Mesenchymal stem cell (in vitro differentiated cells and primary cell): ENCODE results near the gene CCL23.

Experiments
- DNase-seq: peaks from one replicate; pipeline ENCODE4 v3.0.0-alpha.2; 2013
- H2AFZ ChIP-seq: one replicate; pipeline ENCODE4 v1.6.1; 2013; ENCODE audit warnings: low read depth, mild to moderate bottlenecking, control low read depth, inconsistent platforms, low read length, moderate library complexity
- H2AK5ac ChIP-seq: 2 replicates; pipeline ENCODE4 v1.6.1; 2013; ENCODE audit warnings: low read length, moderate library complexity, mild to moderate bottlenecking, inconsistent platforms; ENCODE audit not compliant: severe bottlenecking
- H2BK120ac ChIP-seq: one replicate; pipeline ENCODE4 v1.6.1; 2013; ENCODE audit warnings: low read depth, mild to moderate bottlenecking, inconsistent platforms, low read length, moderate library complexity
- H2BK12ac ChIP-seq, 2 experiments: one replicate each; pipeline ENCODE4 v1.6.1; 2013; ENCODE audit warnings: inconsistent platforms in 2 of 2, low read length in 2 of 2, mild to moderate bottlenecking in 2 of 2, moderate library complexity in 2 of 2, control low read depth in 1 of 2
- H2BK15ac ChIP-seq: one replicate; pipeline ENCODE4 v1.6.1; 2013; ENCODE audit warnings: mild to moderate bottlenecking, low read depth, inconsistent platforms; ENCODE audit not compliant: poor library complexity, severe bottlenecking
- H2BK5ac ChIP-seq: 2 replicates; pipeline ENCODE4 v1.6.1; 2013; ENCODE audit warnings: low read depth, mild to moderate bottlenecking, low read length, control low read depth, inconsistent platforms; ENCODE audit not compliant: poor library complexity, severe bottlenecking
- H3K14ac ChIP-seq, 2 experiments: one replicate each; pipeline ENCODE4 v1.6.1; 2013; ENCODE audit warnings: inconsistent platforms in 2 of 2, low read length in 2 of 2, control low read depth in 1 of 2, mild to moderate bottlenecking in 1 of 2, moderate library complexity in 1 of 2
- H3K18ac ChIP-seq, 2 experiments: one replicate each; pipeline ENCODE4 v1.6.1; 2013; ENCODE audit warnings: inconsistent platforms in 2 of 2, low read length in 2 of 2, control low read depth in 1 of 2, low read depth in 1 of 2, mild to moderate bottlenecking in 1 of 2
- H3K23ac ChIP-seq, 2 experiments: one replicate each; pipeline ENCODE4 v1.6.1; 2013; ENCODE audit warnings: inconsistent platforms in 2 of 2, low read length in 2 of 2, mild to moderate bottlenecking in 2 of 2, moderate library complexity in 2 of 2, control low read depth in 1 of 2
- H3K27ac ChIP-seq: 2 replicates; pipeline ENCODE4 v1.5.1; 2013; ENCODE audit warnings: mild to moderate bottlenecking, moderate library complexity, low read length, control low read depth, inconsistent platforms; ENCODE audit not compliant: poor library complexity, severe bottlenecking
- H3K27me3 ChIP-seq, 2 experiments: 2 replicates each; pipeline versions ENCODE4 v1.6.1 to v1.7.0; 2013; ENCODE audit warnings: low read length in 2 of 2, mild to moderate bottlenecking in 2 of 2, moderate library complexity in 2 of 2, control low read depth in 1 of 2, inconsistent platforms in 1 of 2; ENCODE audit not compliant: control insufficient read depth in 1 of 2, insufficient read depth in 1 of 2
- H3K36me3 ChIP-seq, 2 experiments: 2 replicates each; pipeline versions ENCODE4 v1.6.1 to v1.7.0; 2013; ENCODE audit warnings: low read length in 2 of 2, control low read depth in 1 of 2, inconsistent platforms in 1 of 2, low read depth in 1 of 2, mild to moderate bottlenecking in 1 of 2; ENCODE audit not compliant: insufficient read depth in 2 of 2, control insufficient read depth in 1 of 2
- H3K4ac ChIP-seq, 2 experiments: one replicate each; pipeline ENCODE4 v1.6.1; 2013; ENCODE audit warnings: inconsistent platforms in 2 of 2, low read length in 2 of 2, mild to moderate bottlenecking in 2 of 2, moderate library complexity in 2 of 2, control low read depth in 1 of 2, low read depth in 1 of 2
- H3K4me1 ChIP-seq: 2 replicates; pipeline ENCODE4 v1.6.1; 2013; ENCODE audit warnings: low read depth, low read length, control low read depth; ENCODE audit not compliant: control insufficient read depth, insufficient read depth
- H3K4me2 ChIP-seq: 2 replicates; pipeline ENCODE4 v1.6.1; 2013; ENCODE audit warnings: low read length, mild to moderate bottlenecking, inconsistent platforms; ENCODE audit not compliant: poor library complexity, severe bottlenecking
- H3K4me3 ChIP-seq, 2 experiments: 2 replicates each; pipeline versions ENCODE4 v1.5.1 to v1.7.0; 2013; ENCODE audit warnings: low read length in 2 of 2, mild to moderate bottlenecking in 2 of 2, control low read depth in 1 of 2, low read depth in 1 of 2; ENCODE audit not compliant: insufficient read depth in 1 of 2
- H3K79me1 ChIP-seq: replicated peaks from 2 replicates; pipeline ENCODE4 v1.6.1; 2013; ENCODE audit warnings: mild to moderate bottlenecking, control low read depth, low read length, inconsistent platforms; ENCODE audit not compliant: poor library complexity, severe bottlenecking
- H3K9ac ChIP-seq: 2 replicates; pipeline ENCODE4 v1.7.0; 2013; ENCODE audit warnings: mild to moderate bottlenecking, low read length, moderate library complexity
- H3K9me3 ChIP-seq: 2 replicates; pipeline ENCODE4 v1.7.0; 2013; ENCODE audit warnings: mild to moderate bottlenecking, low read length; ENCODE audit not compliant: control insufficient read depth
- H4K8ac ChIP-seq: one replicate; pipeline ENCODE4 v1.6.1; 2013; ENCODE audit warnings: inconsistent platforms, mild to moderate bottlenecking, low read length, moderate library complexity
- H4K91ac ChIP-seq: one replicate; pipeline ENCODE4 v1.6.1; 2013; ENCODE audit warnings: mild to moderate bottlenecking, low read length, inconsistent platforms
- WGBS: methylation state at CpG from one replicate; pipeline ENCODE4 v1.1.7; 2013; ENCODE audit warnings: mixed read lengths; 5-methylcytosine and 5-hydroxymethylcytosine counted together

The CCL23 gene

GRCh38 chr17:36008998-36009665, 8.6 kb downstream of the CCL23 start:
- DNase-seq, result peak; percentile 7
- H3K18ac ChIP-seq, result no peak overlapping the region
- H3K4me1 ChIP-seq, result no peaks in the 10 kb centered on the region
- no peak overlapping the region for H4K8ac ChIP-seq
- WGBS, result 81% methylated on average over 14 of the region's 14 CpGs
- H3K14ac ChIP-seq, result no peak overlapping the region
- H3K4ac ChIP-seq, result no peak overlapping the region
- no peak overlapping the region for H3K27ac ChIP-seq
- H2BK12ac ChIP-seq, result no peak overlapping the region
- H2BK15ac ChIP-seq, result no peak overlapping the region
- no peak overlapping the region for H2BK5ac ChIP-seq
- H3K27me3 ChIP-seq, result peaks cover 0 to 47% of the 10 kb centered on the region in 2 experiments
- H3K23ac ChIP-seq, result no peak overlapping the region
- no peaks in the 10 kb centered on the region for H3K36me3 ChIP-seq
- H2AK5ac ChIP-seq, result no peak overlapping the region
- H3K4me3 ChIP-seq, result no peak overlapping the region
- no peak overlapping the region for H2BK120ac ChIP-seq
- H3K9ac ChIP-seq, result no peak overlapping the region
- no peaks in the 10 kb centered on the region for H3K79me1 ChIP-seq
- no peaks in the 10 kb centered on the region for H3K9me3 ChIP-seq
- no peak overlapping the region for H3K4me2 ChIP-seq
- H2AFZ ChIP-seq, result no peak overlapping the region
- no peak overlapping the region for H4K91ac ChIP-seq

DNA sequence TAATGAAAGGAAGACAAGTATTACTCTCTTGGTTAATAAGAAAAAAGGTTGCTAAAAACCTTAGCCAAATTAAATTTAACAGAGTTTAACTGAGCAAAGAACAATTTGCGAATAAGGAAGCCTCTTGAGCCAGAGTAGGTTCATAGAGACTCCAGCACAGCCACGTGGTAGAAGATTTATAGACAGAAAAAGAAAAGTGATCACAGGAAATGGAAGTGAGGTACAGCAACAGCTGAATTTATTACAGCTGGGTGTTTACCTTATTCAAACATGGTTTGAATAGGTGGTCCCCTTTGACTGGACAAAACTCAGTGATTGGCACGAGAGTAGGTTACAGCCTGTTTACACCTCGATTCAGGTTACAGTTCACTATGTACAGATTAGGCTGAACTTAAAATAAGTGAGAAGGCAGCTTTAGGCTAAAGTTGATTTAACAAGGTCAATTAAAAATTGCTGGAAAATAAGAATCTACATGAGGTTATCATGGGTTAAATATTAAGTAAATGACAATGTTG, 13.1 kb downstream of the CCL23 start:
- no peak overlapping the region for H3K4ac ChIP-seq
- H3K4me2 ChIP-seq, result no peak overlapping the region
- no peaks in the 10 kb centered on the region for H3K79me1 ChIP-seq
- no peak overlapping the region for H2AFZ ChIP-seq
- no peaks in the 10 kb centered on the region for H3K9me3 ChIP-seq
- H3K27ac ChIP-seq, result no peak overlapping the region
- H4K8ac ChIP-seq, result no peak overlapping the region
- no peak overlapping the region for H4K91ac ChIP-seq
- 68% methylated on average over 4 of the region's 4 CpGs for WGBS
- no peak overlapping the region for H3K9ac ChIP-seq
- H2BK12ac ChIP-seq, result no peak overlapping the region
- DNase-seq, result no peak
- H3K4me3 ChIP-seq, result no peak overlapping the region
- H2BK120ac ChIP-seq, result no peak overlapping the region
- no peak overlapping the region for H2AK5ac ChIP-seq
- H3K23ac ChIP-seq, result no peak overlapping the region
- peaks cover 0 to 35% of the 10 kb centered on the region in 2 experiments for H3K27me3 ChIP-seq
- H3K18ac ChIP-seq, result no peak overlapping the region
- H3K14ac ChIP-seq, result no peak overlapping the region
- H3K4me1 ChIP-seq, result no peaks in the 10 kb centered on the region
- H2BK15ac ChIP-seq, result no peak overlapping the region
- no peak overlapping the region for H2BK5ac ChIP-seq
- no peaks in the 10 kb centered on the region for H3K36me3 ChIP-seq

DNA sequence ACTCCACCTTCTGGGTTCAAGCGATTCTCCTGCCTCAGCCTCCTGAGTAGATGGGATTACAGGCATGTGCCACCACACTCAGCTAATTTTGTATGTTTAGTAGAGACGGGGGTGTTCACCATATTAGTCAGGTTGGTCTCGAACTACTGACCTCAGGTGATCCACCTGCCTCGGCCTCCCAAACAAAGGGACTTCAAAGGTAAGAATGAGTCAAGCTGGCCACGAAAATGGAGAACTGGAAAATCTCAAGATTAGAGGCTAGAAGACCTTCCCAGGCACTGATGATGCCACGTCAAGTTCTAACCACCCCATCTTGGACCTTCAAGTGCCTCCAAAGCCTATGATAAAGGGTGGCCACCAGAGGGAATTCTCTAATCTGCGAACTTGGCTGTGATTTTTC, 15.1 kb downstream of the CCL23 start:
- Histone ChIP-seq H3K4me3 (no peak overlapping the region), H3K27me3 (peaks cover 0 to 30% of the 10 kb centered on the region in 2 experiments), H4K8ac (no peak overlapping the region), H2BK12ac (no peak overlapping the region), H3K79me1 (no peaks in the 10 kb centered on the region), H3K23ac (no peak overlapping the region), H2BK120ac (no peak overlapping the region), H3K9me3 (no peaks in the 10 kb centered on the region), H3K18ac (no peak overlapping the region), H3K4me1 (no peaks in the 10 kb centered on the region), H2BK5ac (no peak overlapping the region), H2AK5ac (no peak overlapping the region), H3K9ac (no peak overlapping the region), H3K27ac (no peak overlapping the region), H3K14ac (no peak overlapping the region), H2AFZ (no peak overlapping the region), H2BK15ac (no peak overlapping the region), H3K36me3 (no peaks in the 10 kb centered on the region), H3K4me2 (no peak overlapping the region), H3K4ac (no peak overlapping the region), H4K91ac (no peak overlapping the region)
- 84% methylated on average over 7 of the region's 7 CpGs for WGBS
- no peak for DNase-seq

DNA sequence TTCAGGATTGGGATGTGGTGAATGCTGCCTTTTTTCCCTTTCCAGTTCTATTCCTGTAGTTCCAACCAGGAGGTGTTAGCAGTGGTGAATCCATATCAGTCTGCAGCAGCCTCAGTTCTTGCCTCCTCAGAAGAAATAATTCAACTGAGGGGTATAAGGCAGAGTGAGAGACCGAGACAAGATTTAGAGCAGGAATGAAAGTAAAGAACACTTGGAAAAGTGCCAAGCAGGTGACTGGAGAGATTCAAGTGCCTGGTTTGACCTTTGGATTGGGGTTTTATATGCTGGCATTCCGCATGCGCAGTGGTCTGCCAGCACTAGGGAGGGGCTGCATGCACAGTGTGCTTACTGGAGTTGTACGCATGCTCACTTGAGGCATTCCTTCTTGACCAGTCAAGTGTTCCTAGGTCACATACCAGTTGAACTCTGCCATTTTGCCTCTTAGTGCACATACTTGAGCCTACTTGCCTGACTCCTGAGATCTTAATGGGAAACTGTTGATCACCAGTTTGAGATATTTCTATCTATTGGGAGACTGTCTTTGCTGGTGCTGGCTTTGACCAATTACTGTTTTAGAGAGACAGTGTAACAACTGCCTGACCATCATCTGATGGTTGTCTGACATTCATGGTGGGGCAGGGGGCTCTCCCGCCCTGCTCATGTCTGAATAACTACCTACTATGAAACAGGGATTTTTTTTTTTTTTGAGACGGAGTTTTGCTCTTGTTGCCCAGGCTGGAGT, 15.7 kb downstream of the CCL23 start:
- no peaks in the 10 kb centered on the region for H3K36me3 ChIP-seq
- no peak overlapping the region for H2AFZ ChIP-seq
- H4K8ac ChIP-seq, result no peak overlapping the region
- H2BK12ac ChIP-seq, result no peak overlapping the region
- peaks cover 0 to 32% of the 10 kb centered on the region in 2 experiments for H3K27me3 ChIP-seq
- no peak overlapping the region for H2BK5ac ChIP-seq
- no peak overlapping the region for H3K4ac ChIP-seq
- 81% methylated on average over 5 of the region's 6 CpGs for WGBS
- H4K91ac ChIP-seq, result no peak overlapping the region
- no peak overlapping the region for H2AK5ac ChIP-seq
- H2BK120ac ChIP-seq, result no peak overlapping the region
- DNase-seq, result no peak
- H3K18ac ChIP-seq, result no peak overlapping the region
- no peak overlapping the region for H3K4me3 ChIP-seq
- no peak overlapping the region for H2BK15ac ChIP-seq
- no peaks in the 10 kb centered on the region for H3K4me1 ChIP-seq
- no peak overlapping the region for H3K27ac ChIP-seq
- no peaks in the 10 kb centered on the region for H3K9me3 ChIP-seq
- no peaks in the 10 kb centered on the region for H3K79me1 ChIP-seq
- H3K4me2 ChIP-seq, result no peak overlapping the region
- no peak overlapping the region for H3K14ac ChIP-seq
- no peak overlapping the region for H3K9ac ChIP-seq
- H3K23ac ChIP-seq, result no peak overlapping the region
